GM23248 (cell line): ENCODE measurements around the gene NDE1. TPM values are rescaled to one million over a fixed set of nuclear protein-coding genes. Genes with fewer than 3 reads are reported as not detected.

Experiments used
- DNase-seq: peaks from one replicate; pipeline ENCODE4 v3.0.0-alpha.2; 2015
- H2AFZ ChIP-seq: fragments of 200-600 bp; sonication (generic); 2 replicates; pipeline ENCODE4 v1.6.1; 2016; ENCODE audit warnings: antibody characterized with exemption
- H3F3A ChIP-seq: fragments of 200-600 bp; sonication (generic); 2 replicates; pipeline ENCODE4 v1.6.1; 2016; ENCODE audit warnings: mild to moderate bottlenecking, antibody characterized with exemption, mixed run types; ENCODE audit not compliant: insufficient read depth
- H3K27ac ChIP-seq: fragments of 200-600 bp; sonication (generic); 2 replicates; pipeline ENCODE4 v1.5.1; 2016; ENCODE audit warnings: mild to moderate bottlenecking
- H3K27me3 ChIP-seq: fragments of 200-600 bp; sonication (generic); replicated peaks from 2 replicates; pipeline ENCODE4 v1.6.1; 2016; ENCODE audit warnings: mild to moderate bottlenecking; ENCODE audit not compliant: insufficient read depth
- H3K36me3 ChIP-seq: fragments of 200-600 bp; sonication (generic); 2 replicates; pipeline ENCODE4 v1.6.1; 2016; ENCODE audit warnings: low read depth, mild to moderate bottlenecking
- H3K4me1 ChIP-seq: fragments of 200-600 bp; sonication (generic); 2 replicates; pipeline ENCODE4 v1.6.1; 2016; ENCODE audit warnings: mild to moderate bottlenecking; ENCODE audit not compliant: insufficient read depth
- H3K4me2 ChIP-seq: fragments of 200-600 bp; sonication (generic); one replicate; pipeline ENCODE4 v1.6.1; 2016; ENCODE audit warnings: mild to moderate bottlenecking; ENCODE audit not compliant: unreplicated experiment
- H3K4me3 ChIP-seq: fragments of 200-600 bp; sonication (generic); 2 replicates; pipeline ENCODE4 v1.5.1; 2016; ENCODE audit warnings: mild to moderate bottlenecking
- H3K79me2 ChIP-seq: fragments of 200-600 bp; sonication (generic); 2 replicates; pipeline ENCODE4 v1.6.1; 2016; ENCODE audit warnings: mild to moderate bottlenecking; ENCODE audit not compliant: insufficient read depth
- H3K9ac ChIP-seq: fragments of 200-600 bp; sonication (generic); 2 replicates; pipeline ENCODE4 v1.6.1; 2016; ENCODE audit warnings: mild to moderate bottlenecking
- H3K9me2 ChIP-seq: fragments of 200-600 bp; sonication (generic); 2 replicates; pipeline ENCODE4 v1.6.1; 2016; ENCODE audit warnings: mixed run types, mild to moderate bottlenecking, moderate library complexity; ENCODE audit not compliant: insufficient read depth
- H3K9me3 ChIP-seq: fragments of 200-600 bp; sonication (generic); one replicate; pipeline ENCODE4 v1.6.1; 2017; ENCODE audit warnings: low read depth
- H4K20me1 ChIP-seq: fragments of 200-600 bp; sonication (generic); 2 replicates; pipeline ENCODE4 v1.6.0; 2016; ENCODE audit not compliant: insufficient read depth
- EZH2 ChIP-seq: fragments of 200-600 bp; sonication (generic); IDR thresholded peaks from 2 replicates; pipeline ENCODE4 v1.6.1; 2018; ENCODE audit warnings: antibody characterized with exemption, mild to moderate bottlenecking; ENCODE audit not compliant: insufficient read depth, poor library complexity, severe bottlenecking
- EZH2phosphoT487 ChIP-seq: fragments of 200-600 bp; sonication (generic); IDR thresholded peaks from 2 replicates; pipeline ENCODE4 v1.6.1; 2018; ENCODE audit warnings: antibody characterized with exemption, moderate library complexity, mild to moderate bottlenecking, low read depth; ENCODE audit not compliant: insufficient read depth
- WGBS, 2 experiments: methylation state at CpG; one replicate each; pipeline ENCODE4 v1.1.6; 2015 to 2017; ENCODE audit warnings: low lambda C conversion rate in 2 of 2, low coverage in 1 of 2; ENCODE audit errors: missing lambda C conversion rate in 2 of 2; 5-methylcytosine and 5-hydroxymethylcytosine counted together
- in situ Hi-C: fragments of 300-500 bp; cut with MboI; formaldehyde crosslinking; loops from 2 replicates; pipeline ENCODE4 v1.15.0; 2020
- polyA plus RNA-seq: library from polyadenylated mRNA; unstranded; fragments of >200 nt; fragmentation: Nextera tagmentation; extraction: Ambion mirVana; gene quantifications from 2 replicates; pipeline ENCODE4 v1.2.1, GENCODE V29; 2016
- total RNA-seq: library from RNA; depleted of rRNA; stranded (reverse); fragments of >200 nt; shearing (Covaris generic); gene quantifications from 2 replicates; pipeline ENCODE4 v1.2.3, GENCODE V29; 2014

Gene NDE1
- total and polyA plus RNA-seq, 2 experiments from 2014 or later: 31.2 to 37.8 TPM

GRCh38 chr16:15631730-15632409 is 18.2 kb upstream of the NDE1 start:
- Histone ChIP-seq H3K4me2 (no peak overlapping the region), H2AFZ (no peak overlapping the region), H3K4me3 (no peak overlapping the region), H3K36me3 (peaks cover 68% of the 10 kb centered on the region), H3F3A (no peaks in the 10 kb centered on the region), H4K20me1 (no peaks in the 10 kb centered on the region), H3K79me2 (peaks cover 13% of the 10 kb centered on the region; the same call in 1 of the 2 replicates), H3K9me3 (no peaks in the 10 kb centered on the region), H3K9ac (no peak overlapping the region), H3K27ac (no peak overlapping the region), H3K4me1 (no peaks in the 10 kb centered on the region), H3K27me3 (no peaks in the 10 kb centered on the region), H3K9me2 (no peaks in the 10 kb centered on the region)
- TF ChIP-seq EZH2: no peak
- no peak for TF ChIP-seq EZH2phosphoT487
- in situ Hi-C loops: no loop called here
- no peak for DNase-seq
- WGBS, 2 experiments: 94 to 96% methylated on average over 2 of the region's 2 CpGs

GRCh38 chr16:15635926-15636325 is 14.1 kb upstream of the NDE1 start:
- in situ Hi-C loops: no loop called here
- Histone ChIP-seq H3K4me2 (no peak overlapping the region), H3K9ac (no peak overlapping the region), H4K20me1 (no peaks in the 10 kb centered on the region), H3K79me2 (peaks cover 36% of the 10 kb centered on the region), H3K36me3 (peaks cover 66% of the 10 kb centered on the region), H3K9me2 (no peaks in the 10 kb centered on the region), H3K4me3 (no peak overlapping the region), H3K27me3 (no peaks in the 10 kb centered on the region), H3K27ac (no peak overlapping the region), H2AFZ (no peak overlapping the region), H3F3A (no peaks in the 10 kb centered on the region), H3K9me3 (no peaks in the 10 kb centered on the region), H3K4me1 (no peaks in the 10 kb centered on the region)
- DNase-seq: no peak
- 97% methylated on average over 9 of the region's 9 CpGs for WGBS, 2 experiments
- no peak for TF ChIP-seq EZH2phosphoT487
- no peak for TF ChIP-seq EZH2

- Histone ChIP-seq H3K4me3 (no peak overlapping the region), H3K9me3 (no peaks in the 10 kb centered on the region), H3K27me3 (no peaks in the 10 kb centered on the region), H3K79me2 (peaks cover 41% of the 10 kb centered on the region), H3K9ac (no peak overlapping the region), H2AFZ (no peak overlapping the region), H4K20me1 (no peaks in the 10 kb centered on the region), H3F3A (no peaks in the 10 kb centered on the region), H3K4me2 (no peak overlapping the region), H3K36me3 (peaks cover 63% of the 10 kb centered on the region), H3K9me2 (no peaks in the 10 kb centered on the region), H3K27ac (no peak overlapping the region), H3K4me1 (peaks cover 4% of the 10 kb centered on the region)
- no peak for DNase-seq
- in situ Hi-C loops: no loop called here
- TF ChIP-seq EZH2: no peak
- no peak for TF ChIP-seq EZH2phosphoT487
Measured at GRCh38 chr16:15636392-15636873, 13.6 kb upstream of the NDE1 start.

- Histone ChIP-seq H2AFZ (no peak overlapping the region), H4K20me1 (no peaks in the 10 kb centered on the region), H3K9ac (no peak overlapping the region), H3K9me3 (no peaks in the 10 kb centered on the region), H3K4me3 (no peak overlapping the region), H3K4me1 (peaks cover 14% of the 10 kb centered on the region), H3K27ac (no peak overlapping the region), H3K36me3 (peaks cover 36% of the 10 kb centered on the region), H3K27me3 (no peaks in the 10 kb centered on the region), H3F3A (peaks cover 13% of the 10 kb centered on the region), H3K79me2 (peaks cover 55% of the 10 kb centered on the region), H3K9me2 (no peaks in the 10 kb centered on the region), H3K4me2 (no peak overlapping the region)
- in situ Hi-C loops: no loop called here
- no peak for DNase-seq
- WGBS, 2 experiments: 83 to 86% methylated on average over 11 of the region's 11 CpGs
- TF ChIP-seq EZH2 (no peak), EZH2phosphoT487 (no peak)
Measured at GRCh38 chr16:15639061-15639568, 10.9 kb upstream of the NDE1 start.
